ENCODE results near the gene SND1. TPM values are rescaled to one million over a fixed set of nuclear protein-coding genes. Genes with fewer than 3 reads are reported as not detected.

Gene SND1
- total and polyA plus RNA-seq, 10 of the 15 experiments (the other 5 are each of a cell fraction or from before 2014, with no cell fraction given), result 52.4 to 270 (median 146) TPM

GRCh38 chr7:128005117-128005516 lies 353.1 kb downstream of the SND1 start:
- Histone ChIP-seq H3K4me3 (no peak overlapping the region), H2AFZ (ENCODE audit: control insufficient read depth, low read depth, low read length) (no peak overlapping the region), H3K9ac (ENCODE audit: control insufficient read depth, insufficient read depth, low read length) (no peak overlapping the region), H3K27ac (ENCODE audit: control insufficient read depth, insufficient read depth) (no peak overlapping the region), H3K9me3 (replicated peaks; ENCODE audit: control insufficient read depth, insufficient read depth, low read length) (no peaks in the 10 kb centered on the region), H3K36me3 (ENCODE audit: control insufficient read depth in 2 of 2, insufficient read depth in 2 of 2, low read length in 1 of 2) (peaks cover 4 to 14% of the 10 kb centered on the region in 2 experiments; a peak in 3 of 4 replicates), H3K4me2 (ENCODE audit: control insufficient read depth, insufficient read depth) (no peak overlapping the region), H3K27me3 (replicated peaks in 1 of 2; ENCODE audit: control insufficient read depth in 2 of 2, insufficient read depth in 2 of 2, low read length in 1 of 2) (no peaks in the 10 kb centered on the region), H3K4me1 (ENCODE audit: control insufficient read depth, insufficient read depth, low read length) (peaks cover 46% of the 10 kb centered on the region), H4K20me1 (ENCODE audit: control insufficient read depth, insufficient read depth) (0 out of 2 replicates have a peak, but pooled peaks cover 4% of the 10 kb centered on the region), H3K79me2 (ENCODE audit: control insufficient read depth, insufficient read depth, low read length) (no peaks in the 10 kb centered on the region)
- RAD21 ChIA-PET (ENCODE audit: unreplicated experiment), result no interaction called here
- FAIRE-seq, result no peak
- 54% methylated on average over 7 of the region's 7 CpGs for WGBS (ENCODE audit: insufficient coverage, insufficient replicate concordance, low lambda C conversion rate, missing lambda C conversion rate)
- in situ Hi-C loops (cut with MboI), result no loop called here
- no peak for DNase-seq (ENCODE audit: low read depth, low spot score)
- intact Hi-C loops (cut with micrococcal nuclease; ENCODE audit: unreplicated experiment), result no loop called here
- CTCF ChIA-PET, result interaction anchor here (0.9 to 1.4 kb wide), 3 partner anchors 15 to 297 kb away, joined by 4 read pairs; no protein-coding TSS in a partner anchor
- no peak for TF ChIP-seq SPI1 (IDR thresholded peaks at IDR 0.05; ENCODE audit: borderline replicate concordance, insufficient read depth, low read depth, low read length)
- peak in 1 of 2 experiments; percentile 5; a peak in 1 of 4 replicates for TF ChIP-seq BHLHE40 (IDR thresholded peaks at IDR 0.05; ENCODE audit: borderline replicate concordance in 1 of 2, low read depth in 2 of 2, low read length in 1 of 2)
- BruUV-seq (replicated peaks), result no TSS peak
- POLR2A ChIA-PET, result no interaction called here
- no peak for ATAC-seq
- SMC1A ChIA-PET (ENCODE audit: uncharacterized antibody, unreplicated experiment), result interaction anchor here (1.2 kb wide), 1 partner anchor 10 kb away, joined by 4 read pairs; no protein-coding TSS in a partner anchor

- 94% methylated on average over 3 of the region's 3 CpGs for WGBS (ENCODE audit: insufficient coverage, insufficient replicate concordance, low lambda C conversion rate, missing lambda C conversion rate)
- no peak overlapping the region for H3K9ac ChIP-seq (ENCODE audit: control insufficient read depth, insufficient read depth, low read length)
- BruUV-seq (replicated peaks), result no TSS peak
- no peak overlapping the region for H3K27ac ChIP-seq (ENCODE audit: control insufficient read depth, insufficient read depth)
- H3K4me2 ChIP-seq (ENCODE audit: control insufficient read depth, insufficient read depth), result no peak overlapping the region
- RAD21 ChIA-PET (ENCODE audit: unreplicated experiment), result no interaction called here
- no peaks in the 10 kb centered on the region for H3K79me2 ChIP-seq (ENCODE audit: control insufficient read depth, insufficient read depth, low read length)
- H2AFZ ChIP-seq (ENCODE audit: control insufficient read depth, low read depth, low read length), result no peak overlapping the region
- TF ChIP-seq NKRF (conservative IDR thresholded peaks at IDR 0.05) (no peak), POLR2A (IDR thresholded peaks at IDR 0.05; ENCODE audit: low read depth, low read length) (no peak), STAT1 (conservative IDR thresholded peaks at IDR 0.05) (no peak), POLR2AphosphoS5 (IDR thresholded peaks at IDR 0.05; ENCODE audit: low read length) (no peak)
- H4K20me1 ChIP-seq (ENCODE audit: control insufficient read depth, insufficient read depth), result 0 out of 2 replicates have a peak, but pooled peaks cover 4% of the 10 kb centered on the region
- CTCF ChIA-PET, result interaction anchor here (0.6 to 1.4 kb wide), 3 partner anchors 16 to 295 kb away, joined by 3 to 4 read pairs (median 3); no protein-coding TSS in a partner anchor
- no peaks in the 10 kb centered on the region for H3K9me3 ChIP-seq (replicated peaks; ENCODE audit: control insufficient read depth, insufficient read depth, low read length)
- POLR2A ChIA-PET, result no interaction called here
- ATAC-seq, result no peak
- H3K4me3 ChIP-seq, result no peak overlapping the region
- peaks cover 40% of the 10 kb centered on the region for H3K4me1 ChIP-seq (ENCODE audit: control insufficient read depth, insufficient read depth, low read length)
- no peaks in the 10 kb centered on the region for H3K27me3 ChIP-seq (replicated peaks in 1 of 2; ENCODE audit: control insufficient read depth in 2 of 2, insufficient read depth in 2 of 2, low read length in 1 of 2)
- SMC1A ChIA-PET (ENCODE audit: uncharacterized antibody, unreplicated experiment), result interaction anchor here (1.2 kb wide), 1 partner anchor 9 kb away, joined by 4 read pairs; no protein-coding TSS in a partner anchor
- DNase-seq (ENCODE audit: low read depth, low spot score), result no peak
- intact Hi-C loops (cut with micrococcal nuclease; ENCODE audit: unreplicated experiment) (no loop called here), in situ Hi-C loops (cut with MboI) (no loop called here)
- no peak for FAIRE-seq
- peaks cover 4 to 14% of the 10 kb centered on the region in 2 experiments; a peak in 3 of 4 replicates for H3K36me3 ChIP-seq (ENCODE audit: control insufficient read depth in 2 of 2, insufficient read depth in 2 of 2, low read length in 1 of 2)
Observed at GRCh38 chr7:128005759-128006159, 353.8 kb downstream of the SND1 start.

Measured in GM12878 (cell line).